HUES64 (cell line): ENCODE results near the gene GLT8D1.

Experiments used
- H3K27ac ChIP-seq: 2 replicates; pipeline ENCODE4 v1.7.0; 2013; ENCODE audit warnings: low read depth, low read length, inconsistent platforms
- H3K27me3 ChIP-seq: 2 replicates; pipeline ENCODE4 v1.6.1; 2013; ENCODE audit warnings: mild to moderate bottlenecking, low read length; ENCODE audit not compliant: insufficient read depth
- H3K36me3 ChIP-seq: 2 replicates; pipeline ENCODE4 v1.6.1; 2013; ENCODE audit warnings: mild to moderate bottlenecking, low read length; ENCODE audit not compliant: insufficient read depth
- H3K4me1 ChIP-seq: 2 replicates; pipeline ENCODE4 v1.6.1; 2013; ENCODE audit warnings: mild to moderate bottlenecking, low read length, moderate library complexity; ENCODE audit not compliant: insufficient read depth
- H3K4me3 ChIP-seq: 2 replicates; pipeline ENCODE4 v1.5.1; 2013; ENCODE audit warnings: mild to moderate bottlenecking, low read length, moderate library complexity
- H3K9ac ChIP-seq: 2 replicates; pipeline ENCODE4 v1.6.1; 2013; ENCODE audit warnings: mild to moderate bottlenecking, low read depth, low read length
- H3K9me3 ChIP-seq: 2 replicates; pipeline ENCODE4 v1.6.1; 2013; ENCODE audit warnings: low read depth, low read length; ENCODE audit not compliant: insufficient read depth
- WGBS: fragments of 150-250, 120-280 bp; methylation state at CpG from one replicate; pipeline ENCODE4 v1.1.7; 2013; ENCODE audit warnings: missing lambda C conversion rate; 5-methylcytosine and 5-hydroxymethylcytosine counted together

The GLT8D1 gene

DNA sequence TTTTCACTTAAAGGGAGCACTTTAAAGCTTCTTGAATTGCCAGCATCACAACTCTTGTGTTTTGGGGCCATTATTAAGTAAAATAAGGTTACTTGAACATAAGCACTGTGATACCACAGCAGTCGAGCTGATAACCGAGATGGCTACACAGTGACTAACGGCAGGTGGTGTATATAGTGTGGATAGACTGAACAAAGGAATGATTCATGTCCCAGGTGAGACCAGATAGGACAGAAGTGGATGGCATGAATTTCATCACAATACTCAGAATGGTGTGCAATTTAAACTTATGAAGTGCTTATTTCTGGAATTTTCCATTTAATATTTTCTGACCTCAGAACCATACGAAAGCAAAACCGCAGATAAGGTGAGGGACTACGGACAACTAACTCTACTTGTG, 60.0 kb downstream of the GLT8D1 start:
- H3K9ac ChIP-seq: no peak overlapping the region
- no peak overlapping the region for H3K27ac ChIP-seq
- WGBS: 98% methylated on average over 6 of the region's 6 CpGs
- H3K4me1 ChIP-seq: no peaks in the 10 kb centered on the region
- no peaks in the 10 kb centered on the region for H3K27me3 ChIP-seq
- peaks cover 91% of the 10 kb centered on the region for H3K36me3 ChIP-seq
- no peak overlapping the region for H3K4me3 ChIP-seq
- no peaks in the 10 kb centered on the region for H3K9me3 ChIP-seq
